Activated CD4-positive, alpha-beta T cell treated with anti-CD3 and anti-CD28 coated beads, Interleukin-2, Interleukin-4, amounts not matched to agents 100 ng/mL and 50 ng/mL, durations not matched to agents 16 hours and 8 hours (primary cell): Measurements from ENCODE around the gene SCUBE1.

Experiments
- DNase-seq: peaks from one replicate; pipeline ENCODE4 v3.0.0-alpha.2; 2020; ENCODE audit warnings: low spot score

SCUBE1 gene

GRCh38 chr22:43173976-43174720 is 169.0 kb downstream of the SCUBE1 start:
- DNase-seq = no peak

- no peak for DNase-seq
Observed at GRCh38 chr22:43173566-43173965, 169.6 kb downstream of the SCUBE1 start.

- no peak for DNase-seq
Observed at GRCh38 chr22:43172191-43172590, 171.0 kb downstream of the SCUBE1 start.

- no peak for DNase-seq
Observed at GRCh38 chr22:43171607-43172006, 171.6 kb downstream of the SCUBE1 start.

- no peak for DNase-seq
Observed at GRCh38 chr22:43171019-43171491, 172.1 kb downstream of the SCUBE1 start.

GRCh38 chr22:43170131-43170480 is 173.1 kb downstream of the SCUBE1 start:
- no peak for DNase-seq

GRCh38 chr22:43169310-43170130 is 173.7 kb downstream of the SCUBE1 start:
- no peak for DNase-seq

GRCh38 chr22:43168471-43169309 is 174.5 kb downstream of the SCUBE1 start:
- DNase-seq = no peak

GRCh38 chr22:43167001-43167589 is 176.1 kb downstream of the SCUBE1 start:
- no peak for DNase-seq

- DNase-seq = no peak
Observed at GRCh38 chr22:43166132-43166930, 176.8 kb downstream of the SCUBE1 start.

- DNase-seq = no peak
Observed at GRCh38 chr22:43164636-43165035, 178.5 kb downstream of the SCUBE1 start.

- no peak for DNase-seq
Observed at GRCh38 chr22:43163241-43163795, 179.9 kb downstream of the SCUBE1 start.

GRCh38 chr22:43162412-43163150 is 180.6 kb downstream of the SCUBE1 start:
- DNase-seq = no peak

- DNase-seq = no peak
Observed at GRCh38 chr22:43160497-43161126, 182.6 kb downstream of the SCUBE1 start.

- no peak for DNase-seq
Observed at GRCh38 chr22:43159484-43160178, 183.5 kb downstream of the SCUBE1 start.

GRCh38 chr22:43158778-43159483 is 184.2 kb downstream of the SCUBE1 start:
- no peak for DNase-seq

- DNase-seq = no peak
Observed at GRCh38 chr22:43157874-43158546, 185.2 kb downstream of the SCUBE1 start.

- DNase-seq = no peak
Observed at GRCh38 chr22:43156413-43156812, 186.8 kb downstream of the SCUBE1 start.
